Ammon's horn (tissue), 1 donor: ENCODE results near the gene SCUBE3.

Experiments used
- DNase-seq: peaks from one replicate; pipeline ENCODE4 v3.0.0-alpha.2; 2016; ENCODE audit warnings: low spot score

The SCUBE3 gene

DNA sequence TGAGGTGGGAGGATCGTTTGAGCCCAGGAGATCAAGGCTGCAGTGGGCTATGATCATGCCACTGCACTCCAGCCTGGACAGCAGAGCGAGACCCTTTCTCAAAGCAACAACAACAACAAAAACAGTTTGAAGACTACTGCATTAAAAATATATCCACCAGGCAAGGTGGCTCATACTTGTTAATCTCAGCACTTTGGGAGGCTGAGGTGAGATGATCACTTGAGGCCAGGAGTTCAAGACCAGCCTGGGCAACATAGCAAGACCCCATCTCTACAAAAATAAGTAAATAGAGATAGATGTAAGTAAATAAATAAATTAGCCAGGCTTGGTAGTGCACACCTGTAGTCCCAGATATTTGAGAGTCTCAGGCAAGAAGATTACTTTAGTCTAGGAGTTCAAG, 58.2 kb downstream of the SCUBE3 start:
- DNase-seq, result no peak

GRCh38 chr6:35273822-35274559, 60.2 kb downstream of the SCUBE3 start:
- no peak for DNase-seq

GRCh38 chr6:35275744-35276260, 62.0 kb downstream of the SCUBE3 start:
- no peak for DNase-seq

- no peak for DNase-seq
Observed at GRCh38 chr6:35278708-35279107, 65.0 kb downstream of the SCUBE3 start.

- no peak for DNase-seq
Observed at GRCh38 chr6:35280903-35281302, 67.1 kb downstream of the SCUBE3 start.

DNA sequence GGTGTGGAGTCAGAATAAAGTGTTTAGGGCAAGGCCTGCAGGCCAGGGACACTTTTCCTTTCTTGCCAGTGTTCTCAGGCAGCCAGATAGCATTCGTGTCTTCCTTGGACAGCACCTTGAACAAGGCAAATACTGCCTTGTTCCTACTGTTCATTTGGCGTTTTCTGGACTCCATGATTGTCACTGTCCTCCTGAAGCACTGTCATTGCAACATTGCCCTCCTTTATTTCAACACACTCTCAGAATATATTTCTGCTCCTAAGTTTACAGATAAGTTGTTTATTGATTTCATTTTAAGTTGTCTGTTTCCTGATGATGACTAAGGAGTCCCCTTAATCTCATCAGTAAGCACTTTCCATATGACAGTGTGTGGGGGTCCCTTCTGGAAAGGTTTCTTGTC, 68.7 kb downstream of the SCUBE3 start:
- DNase-seq, result no peak

- DNase-seq, result no peak
Observed at GRCh38 chr6:35283361-35283760, 69.6 kb downstream of the SCUBE3 start.

DNA sequence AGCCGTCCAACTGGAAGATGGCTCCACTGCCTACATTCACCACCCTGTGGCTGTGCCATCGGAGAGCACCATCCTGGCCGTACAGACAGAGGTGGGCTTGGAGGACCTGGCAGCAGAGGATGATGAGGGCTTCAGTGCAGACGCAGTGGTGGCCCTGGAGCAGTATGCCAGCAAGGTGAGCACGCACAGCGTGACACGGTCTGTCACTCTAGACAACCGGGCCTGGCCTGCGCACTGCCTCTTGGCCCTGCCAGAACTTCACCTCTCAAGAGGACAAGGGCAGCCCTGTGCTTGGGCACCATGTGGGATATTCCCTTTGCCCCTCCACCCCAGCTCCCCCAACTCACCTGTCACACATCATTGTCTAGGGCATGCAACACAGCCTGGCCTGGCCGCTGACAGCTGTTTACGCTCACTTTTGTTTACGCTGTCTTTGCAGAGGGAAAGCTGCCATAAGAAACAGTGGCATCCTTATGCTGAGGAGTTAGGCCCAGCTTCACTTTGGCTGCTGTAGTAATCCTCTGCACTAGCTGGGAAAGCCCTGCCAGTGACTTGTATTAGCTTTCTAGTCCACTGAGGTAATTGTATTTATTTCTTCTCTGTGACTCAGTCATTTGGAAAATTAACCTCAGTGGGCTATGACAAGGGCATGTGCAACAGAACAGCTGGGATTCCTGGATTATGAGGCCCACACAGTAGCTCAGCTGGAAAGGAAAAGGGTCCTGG, 74.1 kb downstream of the SCUBE3 start:
- no peak for DNase-seq

DNA sequence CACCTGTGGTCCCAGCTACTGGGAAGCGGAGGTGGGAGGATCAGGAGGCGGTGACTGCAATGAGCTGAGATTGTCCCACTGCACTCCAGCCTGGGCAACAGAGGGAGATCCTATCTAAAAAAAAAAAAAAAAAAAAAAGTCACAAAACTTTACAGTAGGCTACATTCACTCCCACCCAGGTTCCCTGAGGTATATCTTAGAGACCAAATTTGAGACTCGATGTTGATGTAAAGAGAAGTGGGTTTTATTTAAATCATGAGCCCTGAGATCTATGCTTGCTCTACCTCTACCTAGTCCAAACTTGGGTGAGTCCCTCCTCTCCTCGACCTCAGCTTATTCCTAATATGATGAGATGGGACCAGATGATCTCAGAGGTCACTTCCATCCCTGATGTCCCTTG, 75.1 kb downstream of the SCUBE3 start:
- no peak for DNase-seq

- no peak for DNase-seq
Observed at GRCh38 chr6:35291491-35291890, 77.7 kb downstream of the SCUBE3 start.

GRCh38 chr6:35292494-35292893, 78.7 kb downstream of the SCUBE3 start:
- DNase-seq, result no peak

GRCh38 chr6:35293681-35294080, 79.9 kb downstream of the SCUBE3 start:
- DNase-seq, result no peak

GRCh38 chr6:35294308-35294945, 80.7 kb downstream of the SCUBE3 start:
- DNase-seq, result peak; percentile 67

DNA sequence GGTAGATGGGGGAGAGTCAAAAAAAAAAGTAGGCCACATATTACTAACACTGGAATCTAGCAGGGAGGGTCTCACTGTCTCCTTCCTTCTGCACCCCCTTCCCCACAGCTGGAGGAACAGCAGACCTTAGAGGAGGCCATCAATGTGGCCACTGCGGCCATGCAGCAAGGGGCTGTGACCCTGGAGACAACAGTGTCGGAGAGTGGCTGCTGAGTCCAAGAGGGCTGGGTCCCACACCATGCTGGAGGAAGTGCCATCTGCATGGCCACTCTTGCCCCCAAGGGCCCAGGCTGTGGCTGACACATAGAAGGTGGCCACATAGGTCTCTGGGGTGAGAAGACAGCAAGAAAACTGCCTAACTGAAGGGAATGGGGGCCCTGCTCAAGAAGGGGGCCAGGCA, 81.3 kb downstream of the SCUBE3 start:
- no peak for DNase-seq

GRCh38 chr6:35295521-35296315, 82.0 kb downstream of the SCUBE3 start:
- no peak for DNase-seq

GRCh38 chr6:35296931-35297600, 83.3 kb downstream of the SCUBE3 start:
- DNase-seq, result no peak

GRCh38 chr6:35297601-35298481, 84.1 kb downstream of the SCUBE3 start, which contains the start of gene DEF6:
Gene DEF6, plus strand, starts transcription at chr6:35297818. Its CDS starts 39 bp downstream, at chr6:35297857.
- DNase-seq, result peak; percentile 78

DNA sequence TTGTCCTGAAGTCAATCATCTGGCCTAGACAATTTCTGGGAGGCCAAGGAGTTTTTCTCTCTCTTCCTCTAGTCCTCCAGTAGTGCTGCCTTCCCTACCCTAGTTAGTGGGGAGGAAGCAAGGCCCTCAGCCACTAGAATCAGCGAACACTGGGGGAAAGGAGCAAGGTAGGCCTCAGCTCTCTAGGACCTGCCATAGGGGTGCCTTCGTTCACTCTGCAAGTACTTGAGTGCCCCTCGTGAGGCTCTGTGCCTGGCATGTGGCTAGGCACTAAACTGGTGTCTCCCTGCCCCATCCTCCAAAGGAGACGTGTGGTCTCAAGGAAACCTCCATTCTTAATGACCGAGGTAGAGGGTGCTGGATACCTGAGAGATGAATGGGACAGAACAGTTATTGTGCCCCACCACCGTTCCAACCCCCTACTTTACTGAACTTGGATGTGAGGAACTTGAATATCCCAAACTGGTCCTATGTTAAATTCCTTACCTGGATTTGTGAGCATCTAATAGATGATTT, 84.9 kb downstream of the SCUBE3 start:
- no peak for DNase-seq

DNA sequence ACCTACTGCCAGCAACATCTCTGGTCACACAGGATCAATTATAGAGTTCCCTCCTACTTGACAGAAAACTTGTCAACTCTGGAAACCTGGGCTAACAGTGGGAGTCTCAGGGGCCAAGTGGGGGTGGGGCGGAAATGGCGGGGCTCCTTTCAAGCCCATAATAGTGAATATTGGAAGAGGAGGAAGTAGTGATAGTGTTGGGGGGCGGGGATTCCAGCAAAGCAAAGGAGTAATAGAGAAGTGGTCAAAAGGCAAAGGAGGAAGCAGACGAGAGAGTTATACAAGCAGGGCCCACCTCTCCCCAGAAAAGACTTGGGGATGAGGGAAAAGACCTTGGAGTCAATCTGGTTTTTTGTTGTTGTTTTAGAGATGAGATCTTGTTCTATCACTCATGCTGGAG, 85.9 kb downstream of the SCUBE3 start:
- peak; percentile 46 for DNase-seq

DNA sequence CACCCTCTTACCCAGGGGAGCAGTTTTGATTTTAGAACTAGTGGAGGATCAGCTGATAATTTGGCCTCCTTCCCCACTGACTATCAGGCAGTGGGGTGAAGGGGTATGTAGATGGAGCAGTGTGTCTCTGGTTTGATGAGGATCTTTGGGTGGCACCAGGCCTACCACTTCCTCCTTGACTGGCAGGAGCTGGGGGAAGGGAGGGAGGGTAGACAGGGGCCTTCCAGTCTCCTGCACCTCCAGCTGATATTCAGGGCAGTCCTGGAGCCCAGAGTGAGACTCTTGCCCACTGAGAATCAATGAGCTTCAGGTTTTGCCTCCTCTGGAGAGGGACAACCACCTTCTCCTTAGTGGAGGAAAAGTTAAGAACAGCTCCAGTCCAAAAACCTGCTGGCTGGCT, 87.1 kb downstream of the SCUBE3 start:
- peak; percentile 60 for DNase-seq
